ENCODE measurements around the gene SAMD5. TPM values are rescaled to one million over a fixed set of nuclear protein-coding genes. Genes with fewer than 3 reads are reported as not detected.
A peak's percentile ranks its signal among the peaks of the same experiment; 100 is the strongest.

Gene SAMD5
- total RNA-seq, 1 experiment from 2014 or later, result 0.04 TPM

DNA sequence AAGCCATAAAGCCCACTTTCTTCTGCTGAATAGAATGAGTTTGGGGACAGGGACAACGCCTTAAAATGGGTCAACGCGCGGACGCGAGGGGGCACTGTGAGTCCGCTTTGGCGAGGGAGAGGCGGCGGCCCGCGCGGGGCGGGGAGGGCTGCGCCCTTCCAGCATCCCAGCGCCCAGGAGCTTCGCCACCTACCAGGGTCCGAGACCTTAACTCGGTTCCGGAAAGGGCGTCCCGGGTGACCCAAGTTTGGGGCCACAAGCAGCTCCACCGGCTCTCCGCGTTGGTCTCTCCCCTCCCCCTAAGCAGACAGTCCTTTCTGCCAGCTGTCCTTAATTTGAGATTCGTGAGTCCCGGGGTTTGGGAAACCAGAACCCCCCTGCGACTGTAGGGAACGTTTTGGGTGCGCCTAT lies 1.8 kb upstream of the SAMD5 start:
- H3K23ac ChIP-seq (ENCODE audit: insufficient read length, low read depth, low read length), result no peak overlapping the region
- H4K91ac ChIP-seq (ENCODE audit: insufficient read length, low read depth, low read length), result no peak overlapping the region
- H3K4me1 ChIP-seq (ENCODE audit: insufficient read depth, low read length), result no peaks in the 10 kb centered on the region
- H3K27ac Mint-ChIP-seq, result no peak overlapping the region
- no peak overlapping the region for H2AFZ ChIP-seq (ENCODE audit: low read length)
- no peak overlapping the region for H3T11ph ChIP-seq (ENCODE audit: low read length)
- H3K9me3 ChIP-seq (ENCODE audit: control insufficient read depth, low read depth, low read length), result no peaks in the 10 kb centered on the region
- peaks cover 76% of the 10 kb centered on the region for H3K27me3 ChIP-seq (ENCODE audit: insufficient read depth, low read length)
- H2BK120ac ChIP-seq (ENCODE audit: low read depth, low read length, poor library complexity, severe bottlenecking), result no peak overlapping the region
- H2BK12ac ChIP-seq (ENCODE audit: insufficient read length, low read depth, low read length), result no peak overlapping the region
- H3K14ac ChIP-seq (ENCODE audit: insufficient read depth, low read length), result no peak overlapping the region
- DNase-seq, result peak; percentile 64
- H3K18ac ChIP-seq (ENCODE audit: insufficient read length, low read depth, low read length), result no peak overlapping the region
- H4K5ac ChIP-seq (ENCODE audit: insufficient read length, low read depth, low read length), result no peak overlapping the region
- peaks cover 70% of the 10 kb centered on the region for H3K27me3 Mint-ChIP-seq (ENCODE audit: low read depth)
- peaks cover 2 to 3% of the 10 kb centered on the region in 2 experiments; a peak in 3 of 5 replicates for H3K9me3 Mint-ChIP-seq
- no peaks in the 10 kb centered on the region for H3K79me2 ChIP-seq (ENCODE audit: insufficient read depth, low read length)
- H3K79me1 ChIP-seq (ENCODE audit: insufficient read depth, low read depth, low read length, poor library complexity, severe bottlenecking), result no peaks in the 10 kb centered on the region
- no peak overlapping the region for H3K9ac ChIP-seq (ENCODE audit: extremely low read depth, insufficient read length, low read length)
- peaks cover 17% of the 10 kb centered on the region for H3K23me2 ChIP-seq (ENCODE audit: insufficient read length, low read depth, low read length, poor library complexity, severe bottlenecking)
- TF ChIP-seq, protein P1, sequence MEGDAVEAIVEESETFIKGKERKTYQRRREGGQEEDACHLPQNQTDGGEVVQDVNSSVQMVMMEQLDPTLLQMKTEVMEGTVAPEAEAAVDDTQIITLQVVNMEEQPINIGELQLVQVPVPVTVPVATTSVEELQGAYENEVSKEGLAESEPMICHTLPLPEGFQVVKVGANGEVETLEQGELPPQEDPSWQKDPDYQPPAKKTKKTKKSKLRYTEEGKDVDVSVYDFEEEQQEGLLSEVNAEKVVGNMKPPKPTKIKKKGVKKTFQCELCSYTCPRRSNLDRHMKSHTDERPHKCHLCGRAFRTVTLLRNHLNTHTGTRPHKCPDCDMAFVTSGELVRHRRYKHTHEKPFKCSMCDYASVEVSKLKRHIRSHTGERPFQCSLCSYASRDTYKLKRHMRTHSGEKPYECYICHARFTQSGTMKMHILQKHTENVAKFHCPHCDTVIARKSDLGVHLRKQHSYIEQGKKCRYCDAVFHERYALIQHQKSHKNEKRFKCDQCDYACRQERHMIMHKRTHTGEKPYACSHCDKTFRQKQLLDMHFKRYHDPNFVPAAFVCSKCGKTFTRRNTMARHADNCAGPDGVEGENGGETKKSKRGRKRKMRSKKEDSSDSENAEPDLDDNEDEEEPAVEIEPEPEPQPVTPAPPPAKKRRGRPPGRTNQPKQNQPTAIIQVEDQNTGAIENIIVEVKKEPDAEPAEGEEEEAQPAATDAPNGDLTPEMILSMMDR (conservative IDR thresholded peaks at IDR 0.05), result peak; percentile 87
- no peak overlapping the region for H4K8ac ChIP-seq (replicated peaks; ENCODE audit: insufficient read length, low read depth, low read length)
- H2BK15ac ChIP-seq (ENCODE audit: low read depth, low read length), result no peak overlapping the region
- no peak overlapping the region for H2BK5ac ChIP-seq (ENCODE audit: insufficient read length, low read length)
- peaks cover 21 to 22% of the 10 kb centered on the region in 2 experiments for H3K4me1 Mint-ChIP-seq
- no CpG with 5 or more reads among the region's 30 CpGs for WGBS (ENCODE audit: extremely low coverage, insufficient read length, low lambda C conversion rate)
- H3K27ac ChIP-seq (ENCODE audit: insufficient read length, low read depth, low read length), result no peak overlapping the region
- H3K4ac ChIP-seq (ENCODE audit: low read depth, low read length), result no peak overlapping the region
- no peaks in the 10 kb centered on the region for H4K20me1 ChIP-seq (ENCODE audit: control insufficient read depth, insufficient read depth, insufficient read length)
- H3K4me3 Mint-ChIP-seq, result peak overlapping the region; percentile 61 to 80
- H3K4me2 ChIP-seq (ENCODE audit: insufficient read depth, insufficient read length, low read length), result peak overlapping the region; percentile 89
- no peak overlapping the region for H2AK5ac ChIP-seq (ENCODE audit: insufficient read length, low read length)
- no peaks in the 10 kb centered on the region; a peak in 1 of 7 replicates for H3K36me3 Mint-ChIP-seq (ENCODE audit: insufficient read depth in 1 of 3, low read depth in 3 of 3)
- H3K56ac ChIP-seq (ENCODE audit: insufficient read length, low read depth, low read length), result no peak overlapping the region
- H2BK20ac ChIP-seq (ENCODE audit: low read depth, low read length, poor library complexity, severe bottlenecking), result no peak overlapping the region
